ENCODE measurements around the gene GPC5. TPM values are rescaled to one million over a fixed set of nuclear protein-coding genes. Genes with fewer than 3 reads are reported as not detected.

GPC5 gene
- total and polyA plus RNA-seq, 2 of the 8 experiments (the other 6 are each of a cell fraction or from before 2014, with no cell fraction given), result 0.20 to 0.39 TPM

GRCh38 chr13:92483894-92484293 is 1085.5 kb downstream of the GPC5 start:
- no peak for DNase-seq (ENCODE audit: low read depth in 1 of 2, low spot score in 2 of 2)
- Histone ChIP-seq H3K14ac (ENCODE audit: insufficient read length) (no peak overlapping the region), H2AFZ (ENCODE audit: low read length) (no peak overlapping the region), H3K36me3 (ENCODE audit: control insufficient read depth in 2 of 4, insufficient read depth in 4 of 4, low read length in 3 of 4) (no peaks in the 10 kb centered on the region), H4K8ac (ENCODE audit: extremely low read depth, insufficient read depth, low read length) (no peak overlapping the region), H2BK5ac (ENCODE audit: low read depth, low read length) (no peak overlapping the region), H3K56ac (replicated peaks; ENCODE audit: insufficient read length, low read depth, low read length) (no peak overlapping the region), H3K79me2 (ENCODE audit: control insufficient read depth in 1 of 2, insufficient read depth in 2 of 2, low read length in 2 of 2) (no peaks in the 10 kb centered on the region), H3K4ac (replicated peaks; ENCODE audit: insufficient read length, low read depth, low read length) (no peak overlapping the region), H3K4me1 (replicated peaks in 1 of 4; ENCODE audit: control insufficient read depth in 3 of 4, insufficient read depth in 4 of 4, low read length in 3 of 4) (no peaks in the 10 kb centered on the region), H2BK20ac (ENCODE audit: low read length) (no peak overlapping the region), H4K20me1 (replicated peaks in 1 of 2; ENCODE audit: control insufficient read depth in 1 of 2, insufficient read depth in 2 of 2, low read length in 2 of 2) (no peaks in the 10 kb centered on the region), H3K4me3 (ENCODE audit: extremely low read depth in 1 of 4, insufficient read depth in 2 of 4, low read depth in 3 of 4, low read length in 4 of 4) (no peak overlapping the region), H2BK15ac (ENCODE audit: low read length) (no peak overlapping the region), H2BK120ac (replicated peaks; ENCODE audit: low read depth, low read length) (no peak overlapping the region), H3K9ac (replicated peaks in 1 of 4; ENCODE audit: extremely low read depth in 1 of 4, low read depth in 3 of 4, low read length in 3 of 4) (no peak overlapping the region), H3K4me2 (ENCODE audit: insufficient read depth in 1 of 2, low read depth in 2 of 2, low read length in 2 of 2) (no peak overlapping the region), H3K9me3 (ENCODE audit: insufficient read depth in 2 of 2, low read depth in 1 of 2, low read length in 1 of 2) (no peaks in the 10 kb centered on the region), H4K5ac (ENCODE audit: insufficient read length, low read depth, low read length) (no peak overlapping the region), H3K79me1 (ENCODE audit: low read depth, low read length) (no peaks in the 10 kb centered on the region), H3K27me3 (replicated peaks in 1 of 4; ENCODE audit: control insufficient read depth in 3 of 4, extremely low read depth in 1 of 4, insufficient read depth in 3 of 4, low read length in 3 of 4) (no peaks in the 10 kb centered on the region), H4K91ac (replicated peaks; ENCODE audit: insufficient read length, low read length) (no peak overlapping the region), H3K27ac (ENCODE audit: low read depth, low read length) (no peak overlapping the region), H3K18ac (ENCODE audit: extremely low read depth, low read length) (no peak overlapping the region), H3K23me2 (ENCODE audit: low read depth, low read length) (no peaks in the 10 kb centered on the region), H2BK12ac (ENCODE audit: low read depth, low read length) (no peak overlapping the region), H3K23ac (ENCODE audit: insufficient read length) (no peak overlapping the region), H2AK5ac (ENCODE audit: low read depth, low read length) (no peak overlapping the region)
- no peak for FAIRE-seq
- TF ChIP-seq CREB1 (IDR thresholded peaks at IDR 0.05), result no peak
- TF ChIP-seq EP300 (IDR thresholded peaks at IDR 0.05; ENCODE audit: borderline replicate concordance in 1 of 2, low read depth in 2 of 2, low read length in 2 of 2), result no peak
- TF ChIP-seq RAD21 (IDR thresholded peaks at IDR 0.05 in 1 of 2, conservative IDR thresholded peaks at IDR 0.05 in 1 of 2; ENCODE audit: low read depth in 2 of 2, low read length in 2 of 2), result no peak
- WGBS, 2 experiments (ENCODE audit: extremely low coverage in 1 of 2, insufficient coverage in 1 of 2, insufficient read length in 1 of 2, insufficient replicate concordance in 2 of 2, low coverage in 1 of 2, low lambda C conversion rate in 2 of 2, missing lambda C conversion rate in 1 of 2), result 98% methylated on average over 3 of the region's 3 CpGs; no CpG with 5 or more reads in 1 of the 2 experiments
- ChIA-PET POLR2A (ENCODE audit: partially characterized antibody) (no interaction called here), CTCF (ENCODE audit: partially characterized antibody) (interaction anchor here (1.8 kb wide), 1 partner anchor 296 kb away, joined by 3 read pairs; no protein-coding TSS in a partner anchor)

All from H1 (cell line).